CD4-positive, alpha-beta T cell treated with Interferon alpha-2 for 1 hour (primary cell): Measurements from ENCODE around the gene FZR1.
"Not testable (repeated sequence)": the region's sequence is repeated elsewhere in the genome, so short reads cannot be mapped to it uniquely, and the experiment has no call there.

Source experiments
- DNase-seq, 2 donors: peaks; one replicate each; pipeline ENCODE4 v3.0.0-alpha.2; 2020 to 2022

FZR1 gene

DNA sequence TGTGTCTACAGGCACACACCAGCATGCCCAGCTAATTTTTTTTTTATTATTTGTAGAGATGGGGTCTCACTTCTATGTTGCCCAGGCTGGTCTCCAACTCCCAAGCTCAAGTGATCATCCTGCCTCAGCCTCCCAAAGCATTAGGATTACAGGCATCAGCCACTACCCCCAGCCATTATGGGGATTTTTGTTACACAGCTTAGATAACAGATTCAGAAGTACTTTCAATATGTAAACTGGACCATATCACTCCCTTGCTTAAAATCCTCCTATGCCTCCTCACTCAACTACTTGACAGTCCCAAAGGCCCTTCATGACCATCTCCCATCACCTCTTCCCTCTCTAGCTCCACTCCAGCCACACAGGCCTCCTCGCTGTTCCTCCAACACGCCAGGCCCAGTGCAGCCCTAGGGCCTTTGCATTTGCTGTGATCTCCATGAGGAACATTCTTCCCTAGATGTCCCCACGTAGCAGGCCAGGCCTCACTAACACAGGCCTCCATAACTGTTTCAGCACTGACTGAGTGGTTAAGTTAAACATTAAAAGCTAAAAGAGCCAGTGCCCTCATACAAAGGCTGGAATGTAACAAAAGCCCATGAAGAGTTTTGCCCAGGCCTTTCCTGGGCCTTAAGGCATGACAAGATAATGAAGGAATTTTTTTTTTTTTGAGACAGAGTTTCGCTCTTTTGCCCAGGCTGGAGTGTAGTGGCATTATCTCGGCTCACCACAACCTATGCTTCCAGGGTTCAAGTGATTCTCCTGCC, 8.2 kb upstream of the FZR1 start:
- no peak for DNase-seq

DNA sequence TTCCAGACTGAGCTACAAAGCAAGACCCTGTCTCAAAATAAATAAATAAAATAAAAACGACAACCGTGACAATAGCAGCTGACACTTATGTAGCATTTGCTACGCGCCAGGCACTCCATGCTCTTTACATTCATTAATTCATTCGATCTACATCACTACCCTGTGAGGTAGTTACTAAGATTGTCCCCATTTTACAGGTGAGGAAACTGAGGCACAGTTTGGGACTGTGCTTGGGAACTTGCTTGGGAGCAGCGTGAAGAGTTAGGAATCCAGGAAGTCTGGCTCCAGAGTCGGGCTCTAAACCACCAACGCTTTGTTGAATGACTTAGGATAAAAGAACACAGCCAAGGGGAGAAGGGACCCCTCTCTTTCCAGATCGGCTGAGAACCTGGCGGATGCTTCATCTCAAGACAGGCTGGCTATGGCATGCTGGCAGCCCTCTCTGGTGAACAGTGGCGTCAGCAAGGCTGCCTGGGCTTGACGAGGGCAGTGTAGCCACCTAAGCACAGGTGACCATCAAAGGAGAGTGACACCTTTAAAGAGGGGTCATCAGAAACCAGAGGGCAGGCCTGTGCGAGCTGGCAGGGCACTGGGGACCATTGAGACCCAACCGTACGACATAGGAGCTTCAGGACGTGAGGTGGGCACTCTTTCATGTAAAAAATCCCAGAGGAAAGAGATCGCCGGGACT, 6.2 kb upstream of the FZR1 start:
- no peak for DNase-seq

DNA sequence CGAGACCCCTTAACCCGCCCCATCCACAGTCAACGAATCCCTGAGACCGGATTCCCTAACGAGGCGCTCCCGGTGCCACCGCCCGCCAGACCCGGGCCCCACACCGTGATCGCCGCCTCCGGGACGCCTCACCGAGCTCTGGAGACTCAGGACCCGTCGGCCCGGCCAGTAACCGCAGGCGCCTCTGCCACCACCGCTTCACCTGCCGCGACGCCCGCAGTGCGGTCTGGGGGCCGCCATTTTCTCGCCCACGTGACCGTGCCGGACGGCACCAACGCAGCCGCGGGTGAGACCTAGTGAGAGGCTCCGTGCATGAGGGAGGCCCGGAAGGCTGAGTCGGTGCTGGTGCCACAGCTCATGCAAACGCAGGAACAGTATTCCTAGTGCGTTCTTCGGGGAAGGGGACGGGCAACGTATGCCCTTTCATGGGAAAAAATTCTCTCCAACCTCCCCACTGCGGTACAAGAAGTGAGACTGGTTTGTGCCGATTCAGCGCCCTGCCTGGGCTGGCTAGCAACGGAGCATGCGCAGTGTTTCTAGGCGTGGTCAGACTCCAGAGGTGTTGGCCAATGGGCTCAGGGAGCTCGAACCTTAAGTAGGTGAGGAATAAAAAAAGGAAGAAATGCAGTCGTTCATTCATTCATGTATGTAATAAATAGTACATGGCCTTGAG, 5.5 kb upstream of the FZR1 start, which contains the start of gene DOHH:
Gene DOHH (minus strand): TSS at position 246 of the 673 bp plus-strand sequence. CDS start 3,860 bp downstream, outside the sequence.
- peak; percentile 96 to 97 for DNase-seq

DNA sequence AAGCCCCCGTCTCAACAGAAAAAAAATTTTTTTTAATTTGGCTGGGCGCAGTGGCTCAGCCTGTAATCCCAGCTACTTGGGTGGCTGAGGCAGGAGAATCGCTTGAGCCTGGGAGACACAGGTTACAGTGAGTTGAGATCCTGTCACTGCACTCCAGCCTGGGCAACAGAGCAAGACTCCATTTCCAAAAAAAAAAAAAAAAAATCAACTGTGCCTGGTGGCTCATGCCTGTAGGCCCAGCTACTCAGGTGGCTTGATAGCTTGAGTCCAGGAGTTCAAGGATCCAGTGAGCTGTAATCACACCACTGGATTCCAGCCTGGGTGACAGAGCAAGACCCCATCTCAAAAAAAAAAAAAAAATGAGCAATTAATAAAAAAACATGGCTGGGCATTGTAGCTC, 4.3 kb upstream of the FZR1 start:
- DNase-seq = no peak

DNA sequence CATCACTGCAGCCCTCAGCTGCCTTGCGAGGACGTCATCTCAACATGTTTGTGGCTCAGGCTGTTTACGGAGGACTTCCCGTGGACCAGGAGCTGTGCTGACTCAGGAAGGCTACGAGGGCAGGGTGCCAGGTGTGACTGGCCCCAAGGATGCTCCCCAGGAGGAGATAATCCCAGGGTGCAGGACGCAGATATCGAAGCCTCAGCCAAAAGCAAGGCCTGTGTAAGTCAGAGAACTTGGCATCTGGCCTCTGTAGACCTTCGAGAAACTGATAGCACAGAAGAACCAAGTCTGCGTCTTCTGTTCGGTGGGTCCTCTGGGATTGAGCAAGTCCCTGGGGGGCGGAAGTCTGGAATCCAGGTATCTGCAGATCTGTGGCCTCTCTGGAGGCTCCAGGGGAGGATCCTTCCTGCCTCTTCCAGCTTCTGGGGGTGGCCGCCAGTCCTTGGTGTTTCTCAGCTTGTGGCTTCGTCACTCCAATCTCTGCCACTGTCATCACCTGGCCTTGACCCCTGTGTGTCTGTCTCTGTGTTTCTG, 3.0 kb upstream of the FZR1 start:
- no peak for DNase-seq

DNA sequence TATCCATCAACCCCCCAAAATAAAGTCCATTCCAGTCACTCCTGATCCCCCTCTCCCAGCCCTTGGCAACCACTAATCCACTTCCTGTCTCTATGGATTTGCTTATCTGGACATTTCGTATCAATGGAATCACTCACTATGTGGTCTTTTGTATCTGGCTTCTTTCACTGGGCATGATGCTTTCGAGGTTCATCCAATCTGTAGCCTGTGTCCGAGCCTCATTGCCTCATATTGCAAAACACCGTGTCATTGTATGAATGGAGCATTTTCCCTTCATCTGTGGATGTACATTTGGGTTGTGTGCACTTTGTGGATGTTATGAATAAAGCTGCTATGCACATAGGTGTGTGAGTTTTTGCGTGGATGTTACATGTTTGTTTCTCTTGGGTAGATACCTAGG, 1.4 kb upstream of the FZR1 start:
- no peak for DNase-seq

DNA sequence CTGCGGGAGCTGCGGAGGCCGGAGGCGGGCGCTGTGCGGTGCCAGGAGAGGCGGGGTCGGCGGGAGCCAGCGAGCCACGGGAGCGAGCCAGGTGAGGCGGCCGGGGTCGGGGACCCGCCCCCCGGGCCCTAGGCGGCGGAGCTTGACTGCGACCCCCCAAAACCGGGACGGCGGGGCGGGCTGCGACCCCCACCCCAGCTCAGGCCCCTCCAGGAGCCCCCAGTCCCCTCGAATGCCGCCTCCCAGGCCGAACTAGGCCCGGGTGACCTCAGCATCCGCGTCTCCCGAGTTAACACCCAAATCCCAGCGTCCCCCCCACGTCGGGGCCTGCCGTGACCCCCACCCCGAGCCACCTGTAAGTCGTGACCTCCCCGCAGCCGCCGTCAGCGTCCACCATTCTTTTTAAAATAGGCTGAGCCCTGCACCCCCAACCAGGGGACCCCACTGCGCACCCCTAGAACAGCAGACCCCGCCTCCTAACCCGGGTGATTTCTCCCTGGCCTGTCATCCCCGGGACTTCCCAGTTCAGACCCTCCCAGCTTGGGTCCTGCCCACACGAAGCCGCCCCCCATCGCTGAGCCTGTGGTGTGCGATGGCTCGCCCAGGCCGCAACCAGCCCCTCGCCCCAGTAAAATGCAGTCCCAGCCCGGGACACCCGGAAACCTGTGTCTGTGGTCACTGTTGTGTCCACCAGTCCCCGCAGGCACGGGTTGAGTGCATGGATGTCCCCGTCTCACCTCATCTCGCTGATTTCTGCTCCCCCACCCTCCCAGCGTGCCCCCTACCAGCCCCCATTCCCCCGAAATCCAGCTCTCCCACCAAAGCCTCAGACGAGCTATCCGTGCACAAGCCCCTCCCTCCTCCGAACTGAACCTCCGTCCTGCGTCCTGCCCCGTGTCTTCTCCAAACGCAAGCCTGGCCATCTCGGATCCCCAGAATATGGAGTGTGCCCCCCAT, 551 bp downstream of the FZR1 start:
- peak; percentile 33 to 63 for DNase-seq

DNA sequence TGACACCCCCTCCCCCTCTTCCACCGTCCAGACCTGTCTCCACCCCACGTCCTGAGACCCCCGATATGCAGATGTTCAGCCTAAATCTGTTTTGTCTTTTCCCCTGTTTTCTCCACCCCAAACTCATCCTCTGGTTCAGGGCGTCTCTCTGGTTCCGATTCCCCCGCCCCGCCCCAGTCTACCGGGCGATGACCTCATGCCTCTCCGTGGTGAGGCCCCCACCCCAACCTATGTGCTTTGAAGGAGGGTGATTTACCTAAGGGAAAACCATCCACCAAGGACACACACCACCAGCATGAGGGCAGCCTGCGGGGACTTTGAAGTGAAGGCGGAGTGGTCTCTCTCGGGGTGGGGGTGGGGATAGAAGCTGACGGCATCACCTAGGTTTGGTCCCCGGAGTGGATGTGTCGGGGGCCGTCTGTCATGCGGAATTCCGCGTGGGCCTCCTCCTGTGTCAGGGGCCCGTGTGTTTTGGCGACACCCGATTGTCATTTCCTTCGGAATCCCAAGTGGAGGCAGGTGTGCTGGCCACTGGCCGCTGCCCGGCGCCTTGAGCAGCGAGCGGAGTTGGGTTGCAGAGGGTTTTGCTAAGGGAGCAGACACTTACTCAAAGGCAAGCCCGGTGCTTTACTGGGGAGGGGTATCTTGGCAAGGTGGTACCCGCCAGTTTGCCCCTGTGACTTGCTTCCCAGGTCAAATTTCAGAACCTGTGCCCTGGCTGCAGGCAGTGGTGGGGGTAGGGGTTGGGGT, 1.4 kb downstream of the FZR1 start:
- peak; percentile 18 to 58 for DNase-seq

DNA sequence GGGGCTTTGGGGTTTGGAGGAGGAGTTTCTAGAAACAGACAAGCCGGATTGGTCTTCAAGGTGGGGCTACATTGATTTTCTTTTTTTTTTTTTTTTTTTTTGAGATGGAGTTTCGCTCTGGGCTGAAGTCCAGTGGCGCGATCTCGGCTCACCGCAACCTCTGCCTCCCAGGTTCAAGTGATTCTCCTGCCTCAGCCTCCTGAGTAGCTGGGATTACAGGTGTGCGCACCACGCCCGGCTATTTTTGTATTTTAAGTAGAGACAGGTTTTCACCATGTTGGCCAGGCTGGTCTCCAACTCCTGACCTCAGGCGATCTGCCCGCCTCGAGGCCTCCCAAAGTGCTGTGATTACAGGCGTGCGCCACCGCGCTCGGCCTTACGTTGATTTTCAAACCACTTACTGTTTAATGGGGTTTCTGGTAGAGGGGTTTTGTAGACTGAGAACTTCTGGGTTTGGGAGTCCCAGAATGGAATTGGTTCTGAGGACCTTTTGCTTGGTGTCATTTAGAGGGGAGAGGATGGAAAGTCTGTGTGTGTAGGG, 2.1 kb downstream of the FZR1 start:
- not testable (repeated sequence) for DNase-seq

DNA sequence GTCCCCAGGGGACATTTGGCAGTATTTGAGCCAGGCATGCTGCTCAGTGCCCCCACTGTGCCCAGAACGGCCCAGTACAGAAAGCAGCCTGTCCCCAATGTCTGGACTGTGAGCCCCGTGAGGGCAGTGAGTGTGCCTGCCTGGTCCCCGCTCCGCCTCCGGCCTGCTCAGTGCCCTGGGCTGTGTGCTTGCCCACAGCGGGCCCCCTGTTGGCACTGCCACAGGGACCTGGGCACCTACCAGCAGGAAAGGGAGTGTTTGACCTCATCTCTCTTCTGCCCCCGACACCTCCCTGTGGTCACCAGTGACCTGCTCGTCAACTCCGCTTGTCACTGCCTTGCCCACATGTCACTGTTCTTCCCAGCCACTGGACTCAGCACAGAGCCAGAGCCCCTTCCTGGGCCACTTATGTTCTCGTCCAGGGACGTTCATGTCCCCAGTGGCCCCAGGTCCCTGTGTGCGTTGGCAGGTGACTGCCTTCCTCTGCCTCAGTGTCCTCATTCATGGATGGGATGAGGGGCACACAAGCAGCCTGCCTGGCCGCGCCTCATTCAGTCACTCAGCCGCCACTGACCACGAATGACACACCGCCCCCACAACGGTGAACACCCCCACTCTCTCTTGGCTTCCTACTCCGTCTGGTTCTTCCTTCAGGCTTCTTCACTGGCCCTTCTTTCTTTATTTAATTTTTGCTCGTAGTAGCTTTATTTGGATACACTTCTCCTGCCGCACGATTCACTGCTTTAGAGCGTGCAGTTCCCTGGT, 2.8 kb downstream of the FZR1 start:
- DNase-seq = no peak

DNA sequence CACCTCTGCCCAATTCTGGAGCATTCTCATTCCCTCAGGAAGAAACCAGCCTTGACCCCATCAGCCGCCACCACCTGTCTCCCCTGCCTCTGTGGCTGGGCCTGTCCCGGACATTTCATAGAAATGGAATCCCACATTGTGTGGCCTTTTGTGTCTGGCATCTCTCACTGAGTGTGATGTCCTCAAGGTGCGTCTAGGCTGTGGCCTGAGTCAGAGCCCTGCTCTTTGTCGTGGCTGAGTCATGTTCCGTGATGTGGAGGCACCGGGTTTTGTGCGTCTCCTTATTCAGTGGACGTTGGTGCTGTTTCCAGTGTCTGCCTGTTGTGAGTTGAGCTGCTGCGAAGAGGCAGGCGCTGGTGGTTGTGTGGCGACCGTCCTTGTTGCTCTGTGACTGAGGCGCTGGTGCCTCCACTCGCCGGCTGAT, 3.5 kb downstream of the FZR1 start:
- DNase-seq = no peak

DNA sequence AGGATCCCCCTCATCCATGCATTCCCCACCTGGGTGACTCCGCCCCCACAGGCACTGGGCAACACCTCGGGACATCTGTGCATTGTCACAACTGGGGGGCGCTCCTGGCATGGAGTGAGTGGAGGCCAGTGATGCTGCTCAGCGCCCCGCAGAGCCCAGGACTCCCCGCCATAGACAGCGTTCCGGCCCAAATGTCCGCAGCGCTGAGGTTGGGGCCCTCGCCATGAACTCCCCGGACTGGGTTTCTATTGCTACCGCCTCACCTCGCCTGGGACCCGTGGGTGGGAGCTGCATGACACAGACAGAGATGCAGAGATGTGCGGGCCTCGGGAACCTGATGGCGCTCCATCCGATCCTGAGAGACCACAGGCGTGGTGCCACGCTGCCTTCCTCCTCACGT, 4.6 kb downstream of the FZR1 start:
- no peak for DNase-seq

DNA sequence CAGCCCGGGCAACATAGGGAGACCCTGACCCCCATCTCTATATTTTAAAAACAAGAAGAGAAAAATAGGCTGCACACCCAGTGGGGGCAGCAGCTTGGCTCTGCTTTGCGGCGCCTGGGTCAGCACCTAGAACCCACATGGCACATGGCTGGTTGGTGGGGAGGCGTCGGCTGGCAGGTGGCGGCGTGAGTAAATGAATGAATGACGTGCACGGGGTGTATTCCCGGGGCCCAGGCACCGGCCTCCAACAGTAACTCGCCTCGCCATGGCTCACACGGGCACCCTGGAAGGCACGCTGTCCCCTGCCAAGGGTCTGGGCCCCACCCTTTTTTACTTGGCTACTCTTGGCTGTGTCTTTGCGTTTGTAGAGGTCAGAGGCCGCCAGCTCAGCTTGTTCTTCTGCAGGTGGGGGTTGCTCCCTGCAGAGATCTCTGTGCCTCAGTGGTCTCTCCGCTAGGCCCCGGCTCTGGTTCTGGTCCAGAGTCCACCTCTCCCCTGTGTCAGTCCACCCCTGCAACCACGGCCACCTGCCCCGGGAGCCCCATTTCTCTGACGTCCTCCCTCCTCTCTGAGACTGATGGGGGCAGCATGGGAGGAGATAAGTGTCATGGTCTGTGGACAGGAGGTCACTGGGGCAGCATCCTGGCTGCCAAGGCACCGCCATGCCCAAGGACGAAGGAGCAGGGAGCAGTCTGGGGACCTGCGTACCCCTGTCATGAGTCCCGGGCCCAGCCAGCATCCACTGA, 5.6 kb downstream of the FZR1 start:
- DNase-seq = no peak

DNA sequence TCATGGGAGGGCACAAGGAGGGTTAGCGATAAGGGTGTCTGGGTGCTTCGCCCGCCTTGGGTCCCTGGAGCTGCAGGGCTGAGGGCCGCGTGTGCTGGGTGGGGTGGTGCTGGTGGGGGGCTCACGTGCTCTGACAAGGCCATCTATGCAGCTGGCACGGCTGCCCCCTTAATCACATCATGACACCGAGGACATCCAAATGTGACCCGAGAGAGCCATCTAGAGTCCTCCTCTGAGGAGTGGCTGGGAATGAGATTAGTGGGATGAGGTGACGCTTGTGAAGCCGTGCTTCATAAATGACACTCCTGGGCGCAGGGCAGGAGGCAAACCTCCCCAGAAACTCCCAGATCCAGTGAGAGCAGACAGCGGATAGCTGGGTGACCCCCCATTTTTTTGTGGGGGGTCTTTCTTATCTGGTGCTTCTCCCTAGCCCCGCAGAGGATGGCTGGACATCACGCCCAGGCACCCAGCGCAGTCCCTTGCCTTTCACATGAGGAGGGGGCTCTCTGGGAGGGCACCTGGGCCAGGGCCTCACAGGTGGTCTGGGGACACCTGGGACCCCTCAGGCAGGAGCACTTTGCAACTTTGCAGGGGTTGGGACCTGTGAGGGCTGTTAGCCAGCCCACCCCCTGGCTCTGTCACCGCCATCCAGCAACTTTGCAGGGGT, 6.6 kb downstream of the FZR1 start:
- DNase-seq = no peak

DNA sequence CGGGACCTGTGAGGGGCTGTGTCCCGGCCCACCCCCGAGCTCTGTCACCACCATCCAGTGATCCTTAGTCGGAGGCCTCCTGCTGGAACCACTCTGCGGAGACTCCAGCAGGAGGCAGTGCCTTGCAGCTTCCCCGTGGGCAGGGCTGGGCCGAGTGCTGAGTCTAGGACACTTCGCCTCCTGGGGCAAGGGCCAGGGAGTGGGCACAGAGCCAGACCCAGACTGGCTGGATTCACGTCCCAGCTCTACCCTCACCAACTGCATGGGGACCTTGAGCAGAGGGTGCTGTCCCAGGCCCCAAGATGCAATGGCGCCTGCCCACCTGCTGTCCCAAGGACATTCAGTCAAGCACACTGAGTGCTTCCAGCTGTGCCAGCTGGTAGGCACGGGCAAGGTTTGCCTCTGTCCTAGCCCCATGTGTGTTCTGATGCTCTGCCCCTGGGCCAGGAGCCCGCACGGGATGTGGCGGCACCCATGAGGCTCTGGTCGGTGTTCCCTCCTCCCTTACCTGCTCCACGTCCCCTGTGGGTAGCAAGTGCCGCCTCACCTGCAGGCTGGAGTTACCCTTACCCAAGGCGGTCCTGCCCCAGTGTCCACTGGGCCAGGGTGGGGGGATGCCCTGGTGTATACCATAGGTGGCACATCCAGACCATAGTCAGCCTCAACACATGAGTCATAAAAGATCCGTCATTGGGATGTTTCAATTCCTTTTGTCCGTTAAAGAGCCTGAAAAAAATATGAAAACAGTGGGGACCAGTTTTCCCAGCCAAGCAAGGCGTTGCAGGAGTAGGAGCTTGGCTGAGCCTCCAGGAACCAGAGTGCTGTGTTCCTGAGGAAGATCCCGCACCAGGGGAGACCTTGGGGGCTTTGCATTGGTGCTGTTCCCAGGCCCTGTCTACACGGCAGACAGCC, 7.4 kb downstream of the FZR1 start:
- DNase-seq = no peak

DNA sequence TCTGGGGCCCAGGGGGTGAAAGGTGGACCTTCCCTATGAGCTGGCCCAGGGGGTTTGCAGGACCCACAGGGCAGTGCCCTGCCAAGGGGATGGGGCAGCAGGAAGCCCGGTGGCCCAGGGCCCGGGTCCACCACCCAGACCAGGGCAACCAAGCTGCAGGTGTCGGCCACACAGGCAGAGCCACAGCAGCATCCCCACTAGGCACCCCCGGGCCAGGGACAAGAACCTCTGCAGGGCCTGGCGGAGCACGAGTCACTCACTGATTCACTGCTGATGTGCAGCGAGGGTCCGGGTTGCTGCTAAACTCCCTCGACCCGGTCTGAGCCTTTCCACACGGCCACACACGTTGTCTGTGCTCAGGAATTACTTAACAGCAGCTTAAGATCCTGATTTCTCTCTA, 8.8 kb downstream of the FZR1 start:
- DNase-seq = no peak

DNA sequence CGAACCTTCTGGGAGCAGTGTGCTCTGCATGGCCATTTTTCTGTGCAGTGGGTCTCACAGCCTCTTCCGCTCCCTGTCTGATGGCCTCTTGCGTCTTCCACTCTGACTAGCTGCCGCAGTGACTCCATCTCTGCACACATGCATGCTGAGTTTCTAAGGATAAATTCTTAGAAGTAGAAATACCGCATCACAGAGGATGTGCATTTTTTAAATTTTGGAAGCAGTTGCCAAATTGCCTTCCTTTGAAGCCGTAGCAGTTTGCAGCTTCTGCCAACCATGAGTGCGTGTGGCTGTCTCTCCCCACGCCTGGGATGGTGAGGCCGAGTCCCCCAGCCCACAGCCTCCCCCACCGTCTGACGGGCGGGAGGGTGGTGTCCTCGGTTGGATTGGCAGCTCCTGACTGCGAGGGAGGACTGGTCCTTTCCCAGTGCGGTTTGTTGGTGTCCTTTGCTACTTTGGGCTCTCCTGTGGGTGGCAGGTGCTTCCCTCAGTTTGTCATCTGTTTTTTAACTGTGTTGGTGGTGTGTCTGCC, 9.8 kb downstream of the FZR1 start:
- DNase-seq = no peak
